ENCODE results near the gene SMOC1.

SMOC1 gene

GRCh38 chr14:70048313-70048654, 169.1 kb downstream of the SMOC1 start:
- POLR2A ChIA-PET (ENCODE audit: low non-redundant PET): no interaction called here
- DNase-seq (ENCODE audit: low spot score): no peak
- CTCF ChIA-PET: interaction anchor here (0.6 kb wide), 1 partner anchor 711 kb away, joined by 3 read pairs; no protein-coding TSS in a partner anchor
- H3K27ac ChIP-seq: no peak overlapping the region
- no peak for TF ChIP-seq CTCF (conservative IDR thresholded peaks at IDR 0.05; ENCODE audit: low read depth)

GRCh38 chr14:70049605-70050004, 170.4 kb downstream of the SMOC1 start:
- POLR2A ChIA-PET (ENCODE audit: low non-redundant PET): no interaction called here
- CTCF ChIA-PET: interaction anchor here (0.7 kb wide), 1 partner anchor 22 kb away, joined by 3 read pairs; no protein-coding TSS in a partner anchor
- no peak for TF ChIP-seq CTCF (conservative IDR thresholded peaks at IDR 0.05; ENCODE audit: low read depth)
- no peak for DNase-seq (ENCODE audit: low spot score)
- no peak overlapping the region for H3K27ac ChIP-seq

DNA sequence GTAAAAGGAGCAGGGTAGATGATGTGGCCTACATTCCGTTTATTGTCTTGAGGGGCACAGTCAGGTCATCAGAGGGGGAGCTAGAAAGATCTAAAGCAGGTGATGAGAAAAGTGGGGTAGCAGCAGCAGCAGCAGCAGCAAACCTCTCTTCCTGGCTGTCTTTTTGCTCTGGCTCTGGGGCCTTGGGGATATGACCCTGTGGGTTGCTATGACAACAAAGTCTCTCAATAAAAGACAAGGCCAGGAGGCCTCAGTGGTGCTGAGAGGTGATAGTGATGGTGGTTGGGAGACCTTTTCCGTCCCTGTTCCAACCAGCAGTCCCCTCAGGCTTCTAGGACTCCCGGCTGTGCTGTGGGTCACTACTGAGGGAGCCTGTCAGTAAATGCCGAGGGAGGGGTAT, 170.9 kb downstream of the SMOC1 start:
- no peak overlapping the region for H3K27ac ChIP-seq
- ChIA-PET POLR2A (ENCODE audit: low non-redundant PET) (no interaction called here), CTCF (no interaction called here)
- no peak for DNase-seq (ENCODE audit: low spot score)
- TF ChIP-seq CTCF (conservative IDR thresholded peaks at IDR 0.05; ENCODE audit: low read depth): no peak

GRCh38 chr14:70052990-70053389, 173.8 kb downstream of the SMOC1 start:
- POLR2A ChIA-PET (ENCODE audit: low non-redundant PET): no interaction called here
- no peak for TF ChIP-seq CTCF (conservative IDR thresholded peaks at IDR 0.05; ENCODE audit: low read depth)
- H3K27ac ChIP-seq: no peak overlapping the region
- DNase-seq (ENCODE audit: low spot score): peak; percentile 19
- CTCF ChIA-PET: interaction anchor here (0.6 to 1.4 kb wide), 2 partner anchors 21 to 108 kb away, joined by 5 read pairs; no protein-coding TSS in a partner anchor

DNA sequence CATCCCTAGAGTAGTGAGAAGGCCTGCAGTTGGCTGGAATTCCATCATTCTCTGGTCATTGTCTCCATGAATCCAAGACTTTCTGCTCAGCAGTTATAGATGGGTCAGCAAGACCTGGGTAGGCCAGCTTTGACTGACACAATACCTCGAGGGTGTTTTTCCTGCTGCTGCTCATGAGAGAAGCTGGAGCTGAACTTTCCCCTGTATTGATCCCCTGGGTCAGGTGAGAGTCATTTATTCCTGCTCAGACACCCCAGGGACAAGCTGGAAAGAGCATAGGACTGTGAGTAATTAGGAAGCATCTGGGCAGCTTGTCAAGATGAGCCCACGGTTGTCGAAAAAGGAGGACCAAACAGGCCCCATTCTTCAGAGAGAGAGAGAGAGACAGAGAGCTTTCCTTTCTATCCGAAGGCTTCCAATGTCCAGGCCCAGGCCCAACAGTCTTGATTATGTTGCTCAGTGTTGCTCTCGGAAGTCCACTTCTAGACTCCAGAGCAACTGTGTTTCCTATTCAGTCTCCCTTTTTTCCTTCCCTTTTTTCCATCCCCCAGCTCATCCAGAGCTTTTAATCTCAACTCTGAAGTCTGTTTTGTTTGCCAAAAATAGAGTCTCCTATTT, 178.4 kb downstream of the SMOC1 start:
- CTCF ChIA-PET: interaction anchor here (0.7 to 1.0 kb wide), 3 partner anchors 16 to 1014 kb away, joined by 3 read pairs; no protein-coding TSS in a partner anchor
- H3K27ac ChIP-seq: no peak overlapping the region
- DNase-seq (ENCODE audit: low spot score): no peak
- POLR2A ChIA-PET (ENCODE audit: low non-redundant PET): no interaction called here
- no peak for TF ChIP-seq CTCF (conservative IDR thresholded peaks at IDR 0.05; ENCODE audit: low read depth)

DNA sequence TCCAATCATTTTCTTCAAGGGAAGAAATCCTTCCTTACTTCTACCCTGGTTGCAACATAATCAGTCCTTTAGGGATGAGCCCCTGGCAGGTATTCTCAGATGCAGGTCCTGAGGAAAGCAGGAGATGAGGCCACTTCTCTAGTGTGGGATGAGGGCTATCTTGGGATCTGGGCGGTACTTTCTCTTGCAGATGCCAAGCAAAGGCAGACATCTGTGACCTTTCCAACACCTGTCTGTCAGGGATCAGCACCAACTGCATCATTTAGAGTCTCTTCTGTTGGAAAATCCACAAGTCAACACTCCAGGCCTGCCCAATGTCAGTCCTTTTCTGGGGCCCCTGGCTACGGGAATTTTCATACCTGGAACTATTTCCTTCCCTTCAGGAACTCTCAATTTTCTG, 180.3 kb downstream of the SMOC1 start:
- H3K27ac ChIP-seq: no peak overlapping the region
- ChIA-PET POLR2A (ENCODE audit: low non-redundant PET) (no interaction called here), CTCF (interaction anchor here (0.6 kb wide), 1 partner anchor 85 kb away, joined by 4 read pairs; no protein-coding TSS in a partner anchor)
- TF ChIP-seq CTCF (conservative IDR thresholded peaks at IDR 0.05; ENCODE audit: low read depth): no peak
- no peak for DNase-seq (ENCODE audit: low spot score)

All from RWPE1 (cell line).